Measurements from ENCODE around the gene TMEM232. TPM values are rescaled to one million over a fixed set of nuclear protein-coding genes. Genes with fewer than 3 reads are reported as not detected.

TMEM232 gene
- total and polyA plus RNA-seq, 2 of the 4 experiments (the other 2 are of a cell fraction) = 0.17 to 0.36 TPM

DNA sequence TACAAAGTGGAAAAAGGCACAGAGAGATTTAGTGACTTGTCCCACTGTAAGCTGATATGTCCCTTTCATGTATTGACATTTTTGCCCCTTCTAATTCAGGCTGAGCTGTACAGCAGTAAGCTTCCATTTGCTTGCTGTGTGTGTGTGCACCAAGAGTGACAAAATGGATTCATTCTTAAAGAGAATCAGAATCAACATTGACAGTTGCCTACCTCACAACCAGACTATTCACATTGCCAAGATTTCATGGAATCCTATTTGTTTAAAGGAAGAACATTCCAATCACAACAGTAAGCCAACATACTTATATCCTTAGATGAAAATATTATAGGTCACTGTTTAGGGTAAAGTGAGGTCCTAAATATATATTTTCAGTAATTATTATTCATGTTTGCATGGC is 102.6 kb downstream of the TMEM232 start:
- H3K4me3 ChIP-seq (ENCODE audit: insufficient read depth, low read depth, low read length) = no peak overlapping the region
- ChIA-PET CTCF (interaction anchor here (0.6 kb wide), 2 partner anchors 15 to 1824 kb away, joined by 5 to 6 read pairs; no protein-coding TSS in a partner anchor), POLR2A (ENCODE audit: unreplicated experiment) (no interaction called here)
- no peak overlapping the region for H2AK9ac ChIP-seq (replicated peaks; ENCODE audit: low read depth, low read length, poor library complexity)
- H2AK5ac ChIP-seq (ENCODE audit: low read depth, low read length) = no peak overlapping the region
- no peaks in the 10 kb centered on the region for H4K20me1 ChIP-seq (ENCODE audit: insufficient read depth, low read length)
- H3K9me1 ChIP-seq (ENCODE audit: insufficient read depth, low read length) = no peaks in the 10 kb centered on the region
- peak overlapping the region; percentile 63 for H2BK5ac ChIP-seq (ENCODE audit: low read depth, low read length, poor library complexity, severe bottlenecking)
- peak overlapping the region; percentile 80; the same call in 1 of the 2 replicates for H3K18ac ChIP-seq (ENCODE audit: low read depth, low read length)
- in situ Hi-C loops (cut with MboI; ENCODE audit: low sequenced_read_pairs) = loop anchor here (25.0 kb wide), 1 partner anchor 937 kb away; the partner anchor contains the start of gene MAN2A1
- no peaks in the 10 kb centered on the region; the same call in 1 of the 2 replicates for H3K4me1 ChIP-seq (ENCODE audit: control insufficient read depth, insufficient read depth, low read length)
- TF ChIP-seq, protein P1, sequence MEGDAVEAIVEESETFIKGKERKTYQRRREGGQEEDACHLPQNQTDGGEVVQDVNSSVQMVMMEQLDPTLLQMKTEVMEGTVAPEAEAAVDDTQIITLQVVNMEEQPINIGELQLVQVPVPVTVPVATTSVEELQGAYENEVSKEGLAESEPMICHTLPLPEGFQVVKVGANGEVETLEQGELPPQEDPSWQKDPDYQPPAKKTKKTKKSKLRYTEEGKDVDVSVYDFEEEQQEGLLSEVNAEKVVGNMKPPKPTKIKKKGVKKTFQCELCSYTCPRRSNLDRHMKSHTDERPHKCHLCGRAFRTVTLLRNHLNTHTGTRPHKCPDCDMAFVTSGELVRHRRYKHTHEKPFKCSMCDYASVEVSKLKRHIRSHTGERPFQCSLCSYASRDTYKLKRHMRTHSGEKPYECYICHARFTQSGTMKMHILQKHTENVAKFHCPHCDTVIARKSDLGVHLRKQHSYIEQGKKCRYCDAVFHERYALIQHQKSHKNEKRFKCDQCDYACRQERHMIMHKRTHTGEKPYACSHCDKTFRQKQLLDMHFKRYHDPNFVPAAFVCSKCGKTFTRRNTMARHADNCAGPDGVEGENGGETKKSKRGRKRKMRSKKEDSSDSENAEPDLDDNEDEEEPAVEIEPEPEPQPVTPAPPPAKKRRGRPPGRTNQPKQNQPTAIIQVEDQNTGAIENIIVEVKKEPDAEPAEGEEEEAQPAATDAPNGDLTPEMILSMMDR (conservative IDR thresholded peaks at IDR 0.05; ENCODE audit: low read depth, low read length) = no peak
- TF ChIP-seq MXI1 (IDR thresholded peaks at IDR 0.05; ENCODE audit: borderline replicate concordance, low read depth, low read length) (no peak), MAFK (IDR thresholded peaks at IDR 0.05; ENCODE audit: low read depth, low read length) (no peak), RCOR1 (IDR thresholded peaks at IDR 0.05; ENCODE audit: insufficient replicate concordance, low read length) (no peak), MAZ (IDR thresholded peaks at IDR 0.05; ENCODE audit: borderline replicate concordance, low read depth, low read length) (no peak), FOS (IDR thresholded peaks at IDR 0.05; ENCODE audit: low read depth, low read length) (no peak), NFE2L2 (IDR thresholded peaks at IDR 0.05; ENCODE audit: low read depth, low read length) (no peak), RAD21 (IDR thresholded peaks at IDR 0.05; ENCODE audit: low read length) (no peak), SMC3 (IDR thresholded peaks at IDR 0.05; ENCODE audit: low read depth, low read length) (no peak), BHLHE40 (IDR thresholded peaks at IDR 0.05; ENCODE audit: low read depth, low read length) (no peak), POLR2A (IDR thresholded peaks at IDR 0.05; ENCODE audit: low read depth, low read length) (no peak), CHD1 (IDR thresholded peaks at IDR 0.05; ENCODE audit: low read depth, low read length) (no peak), RFX5 (IDR thresholded peaks at IDR 0.05; ENCODE audit: low read depth, low read length) (no peak)
- TF ChIP-seq, protein P2, sequence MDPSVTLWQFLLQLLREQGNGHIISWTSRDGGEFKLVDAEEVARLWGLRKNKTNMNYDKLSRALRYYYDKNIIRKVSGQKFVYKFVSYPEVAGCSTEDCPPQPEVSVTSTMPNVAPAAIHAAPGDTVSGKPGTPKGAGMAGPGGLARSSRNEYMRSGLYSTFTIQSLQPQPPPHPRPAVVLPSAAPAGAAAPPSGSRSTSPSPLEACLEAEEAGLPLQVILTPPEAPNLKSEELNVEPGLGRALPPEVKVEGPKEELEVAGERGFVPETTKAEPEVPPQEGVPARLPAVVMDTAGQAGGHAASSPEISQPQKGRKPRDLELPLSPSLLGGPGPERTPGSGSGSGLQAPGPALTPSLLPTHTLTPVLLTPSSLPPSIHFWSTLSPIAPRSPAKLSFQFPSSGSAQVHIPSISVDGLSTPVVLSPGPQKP (IDR thresholded peaks at IDR 0.05; ENCODE audit: borderline replicate concordance, low read depth, low read length) = no peak
- TF ChIP-seq, protein P3, sequence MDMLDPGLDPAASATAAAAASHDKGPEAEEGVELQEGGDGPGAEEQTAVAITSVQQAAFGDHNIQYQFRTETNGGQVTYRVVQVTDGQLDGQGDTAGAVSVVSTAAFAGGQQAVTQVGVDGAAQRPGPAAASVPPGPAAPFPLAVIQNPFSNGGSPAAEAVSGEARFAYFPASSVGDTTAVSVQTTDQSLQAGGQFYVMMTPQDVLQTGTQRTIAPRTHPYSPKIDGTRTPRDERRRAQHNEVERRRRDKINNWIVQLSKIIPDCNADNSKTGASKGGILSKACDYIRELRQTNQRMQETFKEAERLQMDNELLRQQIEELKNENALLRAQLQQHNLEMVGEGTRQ (IDR thresholded peaks at IDR 0.05; ENCODE audit: low read depth, low read length) = no peak
- no peak overlapping the region for H2BK15ac ChIP-seq (ENCODE audit: low read depth, low read length)
- H3K9ac ChIP-seq (ENCODE audit: low read depth, low read length) = no peak overlapping the region; the same call in 1 of the 2 replicates
- peak overlapping the region; percentile 75; the same call in 1 of the 2 replicates for H2BK20ac ChIP-seq (ENCODE audit: low read depth, low read length)
- no peak overlapping the region for H2AFZ ChIP-seq (replicated peaks; ENCODE audit: low read length, poor library complexity)
- no peaks in the 10 kb centered on the region for H3K36me3 ChIP-seq (ENCODE audit: control insufficient read depth, insufficient read depth, low read length)
- ATAC-seq (ENCODE audit: low read depth) = peak; percentile 81
- 0 out of 2 replicates have a peak overlapping the region, but pooled peaks have one; percentile 27 for H3K4ac ChIP-seq (ENCODE audit: low read depth, low read length)
- H4K8ac ChIP-seq (ENCODE audit: low read depth in 2 of 2, low read length in 2 of 2) = no peak overlapping the region; a peak in 1 of 4 replicates
- BruUV-seq (replicated peaks) = no TSS peak
- H4K91ac ChIP-seq (ENCODE audit: insufficient read depth, low read depth, low read length) = no peak overlapping the region
- H3K27ac ChIP-seq (ENCODE audit: insufficient read depth, low read length) = no peak overlapping the region
- H2BK120ac ChIP-seq (ENCODE audit: low read depth, low read length) = no peak overlapping the region; the same call in 1 of the 2 replicates
- peak; percentile 50 for DNase-seq
- H3K56ac ChIP-seq (ENCODE audit: extremely low read depth, insufficient read depth, low read length) = no peak overlapping the region
- no peak overlapping the region for H3K23ac ChIP-seq (ENCODE audit: low read depth, low read length)
- intact Hi-C loops (cut with micrococcal nuclease) = loop anchor here (10.0 kb wide), 1 partner anchor 1059 kb away; no protein-coding TSS in a partner anchor
- dilution Hi-C loops (cut with HindIII; ENCODE audit: low sequenced_read_pairs, unreplicated experiment) = no loop called here
- no peak overlapping the region; the same call in 1 of the 2 replicates for H4K5ac ChIP-seq (ENCODE audit: low read depth, low read length)
- H3K9me3 ChIP-seq (ENCODE audit: control insufficient read depth, insufficient read depth, low read length) = no peaks in the 10 kb centered on the region
- H3K4me2 ChIP-seq (ENCODE audit: low read depth, low read length) = no peak overlapping the region; the same call in 1 of the 2 replicates
- H3K79me1 ChIP-seq (ENCODE audit: low read depth in 1 of 2, low read length in 2 of 2) = no peaks in the 10 kb centered on the region
- no peaks in the 10 kb centered on the region for H3K27me3 ChIP-seq (ENCODE audit: control insufficient read depth, insufficient read depth, low read length)
- no peak overlapping the region for H3K14ac ChIP-seq (replicated peaks; ENCODE audit: low read depth, low read length)
